Activated CD8-positive, alpha-beta T cell treated with anti-CD3 and anti-CD28 coated beads, Interleukin-2, amount 10 ng/mL, durations not matched to agents 7 days and 5 days (primary cell): ENCODE results near the gene NOTUM. TPM values are rescaled to one million over a fixed set of nuclear protein-coding genes. Genes with fewer than 3 reads are reported as not detected.

Experiments
- ATAC-seq: fragments of 150-1000 bp; cut with Tn5 transposase; one replicate; pipeline ENCODE4 v1.10.0; 2021; ENCODE audit warnings: moderate library complexity
- CTCF ChIA-PET: fragments of 350-600 bp; sonication (Branson Sonifier 250); formaldehyde crosslinking; loops from one replicate; lab custom pipeline; 2021; ENCODE audit warnings: antibody characterized with exemption; lab: Charles Lee
- POLR2A ChIA-PET: fragments of 350-600 bp; sonication (Branson Sonifier 250); formaldehyde crosslinking; loops from one replicate; lab custom pipeline; 2021; ENCODE audit warnings: antibody characterized with exemption; lab: Charles Lee
- DNase-seq: peaks from one replicate; pipeline ENCODE4 v3.0.0-alpha.2; 2020
- H3K27ac Mint-ChIP-seq: one replicate; pipeline ENCODE4 v1.8.0; 2021; ENCODE audit warnings: mild to moderate bottlenecking, mixed read lengths
- H3K27me3 Mint-ChIP-seq: one replicate; pipeline ENCODE4 v1.8.0; 2021; ENCODE audit warnings: low read depth, mixed read lengths
- H3K36me3 Mint-ChIP-seq: one replicate; pipeline ENCODE4 v1.8.0; 2021; ENCODE audit warnings: low read depth, mixed read lengths
- H3K4me1 Mint-ChIP-seq: one replicate; pipeline ENCODE4 v1.8.0; 2021; ENCODE audit warnings: low read depth, mixed read lengths
- H3K4me3 Mint-ChIP-seq: one replicate; pipeline ENCODE4 v1.8.0; 2021; ENCODE audit warnings: mild to moderate bottlenecking, mixed read lengths
- H3K9me3 Mint-ChIP-seq: one replicate; pipeline ENCODE4 v1.8.0; 2022; ENCODE audit warnings: mixed read lengths; ENCODE audit not compliant: insufficient read depth
- total RNA-seq, 2 experiments: library from RNA; stranded (reverse); gene quantifications; one replicate each; pipeline ENCODE4 v1.2.3, GENCODE V29; 2021

NOTUM gene
- total RNA-seq, 2 experiments from 2014 or later, result 0.29 to 0.42 TPM

- CTCF ChIA-PET, result interaction anchor here (0.9 to 1.1 kb wide), 2 partner anchors 16 to 44 kb away, joined by 3 read pairs; no protein-coding TSS in a partner anchor
- Mint-ChIP-seq H3K36me3 (no peaks in the 10 kb centered on the region), H3K4me3 (no peak overlapping the region), H3K4me1 (peaks cover 2% of the 10 kb centered on the region), H3K27ac (no peak overlapping the region), H3K27me3 (no peaks in the 10 kb centered on the region), H3K9me3 (no peaks in the 10 kb centered on the region)
- no peak for DNase-seq
- POLR2A ChIA-PET, result interaction anchor here (0.6 kb wide), 1 partner anchor 63 kb away, joined by 6 read pairs; no protein-coding TSS in a partner anchor
- no peak for ATAC-seq
Measured at GRCh38 chr17:82003411-82004381, 42.7 kb upstream of the NOTUM start.

- CTCF ChIA-PET, result no interaction called here
- POLR2A ChIA-PET, result no interaction called here
- Mint-ChIP-seq H3K4me1 (no peaks in the 10 kb centered on the region), H3K36me3 (no peaks in the 10 kb centered on the region), H3K4me3 (no peak overlapping the region), H3K27ac (no peak overlapping the region), H3K27me3 (no peaks in the 10 kb centered on the region), H3K9me3 (no peaks in the 10 kb centered on the region)
- ATAC-seq (no peak), DNase-seq (no peak)
Measured at GRCh38 chr17:82001571-82002056, 40.6 kb upstream of the NOTUM start.

DNA sequence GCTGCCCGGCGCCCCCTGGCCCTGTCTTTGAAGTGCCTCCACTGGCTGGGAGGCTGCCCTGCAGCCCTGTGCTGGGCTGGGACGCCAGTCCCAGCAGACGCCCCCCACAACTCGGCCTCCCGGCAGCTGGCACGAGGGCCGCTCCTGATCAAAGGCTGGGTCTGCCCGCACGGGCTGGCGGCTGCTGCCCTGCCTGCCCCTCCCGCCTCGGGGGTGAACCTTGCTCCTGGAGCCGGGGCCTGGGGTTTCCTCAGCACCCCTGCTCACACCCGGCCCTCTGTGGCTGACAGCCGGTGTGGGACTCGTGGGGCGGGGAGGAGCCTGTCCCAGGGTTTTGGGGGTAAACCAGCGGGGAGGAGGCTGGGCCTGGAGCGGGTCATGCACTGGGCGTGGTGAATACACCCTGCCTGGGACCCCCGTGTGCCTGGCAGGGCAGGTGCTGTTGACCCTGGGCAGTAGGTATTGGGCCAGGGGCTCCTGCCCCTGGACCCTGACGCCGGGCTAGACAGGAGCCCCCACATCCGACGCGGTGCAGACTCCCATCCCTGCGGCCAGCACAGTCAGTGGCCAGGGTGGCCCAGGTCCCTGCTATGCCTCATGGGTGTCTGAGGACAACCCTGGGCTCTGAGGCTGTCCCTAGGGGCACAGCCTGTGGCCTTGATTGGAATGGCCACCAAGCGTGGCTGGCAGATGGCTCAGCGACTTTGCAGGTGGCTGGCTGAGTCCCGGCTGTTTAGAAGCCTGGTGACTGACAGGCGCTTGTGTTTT is 40.0 kb upstream of the NOTUM start:
- Mint-ChIP-seq H3K27ac (no peak overlapping the region), H3K4me1 (no peaks in the 10 kb centered on the region), H3K36me3 (no peaks in the 10 kb centered on the region), H3K4me3 (no peak overlapping the region), H3K27me3 (no peaks in the 10 kb centered on the region), H3K9me3 (no peaks in the 10 kb centered on the region)
- ATAC-seq (no peak), DNase-seq (no peak)
- ChIA-PET POLR2A (no interaction called here), CTCF (no interaction called here)

GRCh38 chr17:81999976-82000802 is 39.2 kb upstream of the NOTUM start:
- ChIA-PET POLR2A (no interaction called here), CTCF (no interaction called here)
- H3K4me1 Mint-ChIP-seq, result no peaks in the 10 kb centered on the region
- H3K27ac Mint-ChIP-seq, result no peak overlapping the region
- ATAC-seq (no peak), DNase-seq (no peak)
- H3K36me3 Mint-ChIP-seq, result no peaks in the 10 kb centered on the region
- H3K27me3 Mint-ChIP-seq, result no peaks in the 10 kb centered on the region
- H3K4me3 Mint-ChIP-seq, result no peak overlapping the region
- no peaks in the 10 kb centered on the region for H3K9me3 Mint-ChIP-seq

DNA sequence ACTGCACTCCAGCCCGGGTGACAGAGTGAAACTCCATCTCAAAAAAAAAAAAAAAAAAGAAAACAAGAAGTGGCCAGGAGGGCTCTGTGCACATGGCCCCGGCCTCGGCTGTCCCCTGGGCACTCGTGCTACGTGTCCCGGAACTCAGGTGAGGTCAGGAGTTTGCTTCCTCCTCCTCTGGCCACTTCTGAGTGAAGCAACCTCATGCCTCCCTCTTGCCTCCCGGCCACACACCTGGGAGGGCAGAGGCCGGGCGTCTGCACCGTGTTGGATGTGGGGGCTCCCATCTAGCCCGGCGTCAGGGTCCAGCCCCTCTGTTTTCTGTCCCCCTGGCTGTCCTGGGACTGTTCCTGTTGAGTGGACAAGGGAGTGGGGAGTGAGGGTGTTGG is 38.6 kb upstream of the NOTUM start:
- POLR2A ChIA-PET, result no interaction called here
- no peak overlapping the region for H3K4me3 Mint-ChIP-seq
- no peaks in the 10 kb centered on the region for H3K27me3 Mint-ChIP-seq
- ATAC-seq, result no peak
- no peaks in the 10 kb centered on the region for H3K36me3 Mint-ChIP-seq
- no peaks in the 10 kb centered on the region for H3K4me1 Mint-ChIP-seq
- H3K27ac Mint-ChIP-seq, result no peak overlapping the region
- DNase-seq, result no peak
- CTCF ChIA-PET, result no interaction called here
- no peaks in the 10 kb centered on the region for H3K9me3 Mint-ChIP-seq

DNA sequence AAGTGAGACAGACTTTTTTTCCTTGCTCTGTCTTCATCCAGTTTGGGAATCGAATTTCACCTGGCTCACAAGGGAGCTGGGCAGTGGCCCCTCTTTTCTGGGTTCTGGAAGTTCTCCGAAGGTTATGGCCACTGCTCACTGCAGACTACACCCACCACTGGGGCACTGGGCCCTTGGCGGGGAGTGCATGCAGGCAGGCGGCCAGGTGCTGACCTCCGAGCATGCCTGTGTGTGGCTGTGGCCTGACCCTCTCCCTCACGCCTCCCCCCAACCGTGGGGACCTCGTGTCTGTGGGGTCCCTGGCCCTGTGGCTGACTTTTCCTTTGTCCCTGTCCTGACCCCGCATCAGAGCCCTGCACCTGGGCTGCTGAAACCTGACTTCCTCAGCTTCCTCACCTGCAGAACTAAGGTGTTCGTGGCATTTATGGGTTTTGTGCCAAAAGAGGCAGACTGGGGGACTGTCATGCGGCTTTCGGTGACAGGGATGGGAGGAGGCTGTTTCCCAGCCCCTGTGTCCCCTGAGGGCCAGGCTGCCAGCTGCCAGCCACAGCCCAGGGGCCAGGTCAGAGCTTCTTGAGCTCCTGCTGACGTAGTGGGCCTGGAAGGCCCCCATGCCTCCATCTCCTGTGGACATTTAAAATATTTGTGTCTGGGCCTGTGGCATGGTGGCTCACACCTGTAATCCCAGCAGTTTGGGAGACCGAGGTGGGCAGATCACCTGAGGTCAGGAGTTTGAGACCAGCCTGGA is 37.9 kb upstream of the NOTUM start:
- ATAC-seq (no peak), DNase-seq (no peak)
- H3K36me3 Mint-ChIP-seq, result no peaks in the 10 kb centered on the region
- CTCF ChIA-PET, result no interaction called here
- H3K4me3 Mint-ChIP-seq, result no peak overlapping the region
- no peak overlapping the region for H3K27ac Mint-ChIP-seq
- POLR2A ChIA-PET, result interaction anchor here (0.6 kb wide), 1 partner anchor 44 kb away, joined by 4 read pairs; no protein-coding TSS in a partner anchor
- no peaks in the 10 kb centered on the region for H3K4me1 Mint-ChIP-seq
- no peaks in the 10 kb centered on the region for H3K9me3 Mint-ChIP-seq
- no peaks in the 10 kb centered on the region for H3K27me3 Mint-ChIP-seq

DNA sequence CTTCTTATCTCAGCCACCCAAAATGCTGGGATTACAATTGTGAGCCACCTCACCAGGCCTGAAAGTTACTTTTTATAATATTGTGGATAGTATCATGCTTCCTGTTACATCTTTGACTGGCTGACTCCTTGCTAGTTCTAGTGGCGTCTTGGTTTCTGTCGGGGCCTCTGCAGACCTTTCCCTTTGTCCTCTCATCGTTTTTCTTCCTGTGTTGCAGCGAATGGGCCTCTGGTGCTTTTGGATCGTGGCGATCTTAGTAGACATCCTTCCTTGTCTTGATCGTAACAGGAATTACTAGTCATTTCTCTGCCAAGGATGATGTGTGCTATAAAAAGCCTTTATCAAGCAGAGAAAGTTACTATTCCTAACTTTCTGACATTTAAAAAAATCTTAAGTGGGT is 37.2 kb upstream of the NOTUM start:
- H3K36me3 Mint-ChIP-seq, result no peaks in the 10 kb centered on the region
- DNase-seq (no peak), ATAC-seq (no peak)
- POLR2A ChIA-PET, result no interaction called here
- no peaks in the 10 kb centered on the region for H3K27me3 Mint-ChIP-seq
- no peaks in the 10 kb centered on the region for H3K4me1 Mint-ChIP-seq
- no peaks in the 10 kb centered on the region for H3K9me3 Mint-ChIP-seq
- CTCF ChIA-PET, result no interaction called here
- no peak overlapping the region for H3K4me3 Mint-ChIP-seq
- H3K27ac Mint-ChIP-seq, result no peak overlapping the region

GRCh38 chr17:81996757-81997441 is 35.9 kb upstream of the NOTUM start:
- Mint-ChIP-seq H3K4me1 (no peaks in the 10 kb centered on the region), H3K27me3 (no peaks in the 10 kb centered on the region), H3K9me3 (no peaks in the 10 kb centered on the region), H3K36me3 (no peaks in the 10 kb centered on the region), H3K4me3 (no peak overlapping the region), H3K27ac (no peak overlapping the region)
- ChIA-PET POLR2A (interaction anchor here (1.1 kb wide), 1 partner anchor 25 kb away, joined by 3 read pairs; no protein-coding TSS in a partner anchor), CTCF (no interaction called here)
- no peak for ATAC-seq
- no peak for DNase-seq

- ChIA-PET CTCF (no interaction called here), POLR2A (interaction anchor here (1.1 kb wide), 1 partner anchor 26 kb away, joined by 3 read pairs; no protein-coding TSS in a partner anchor)
- H3K36me3 Mint-ChIP-seq, result no peaks in the 10 kb centered on the region
- H3K27ac Mint-ChIP-seq, result no peak overlapping the region
- ATAC-seq, result no peak
- H3K4me1 Mint-ChIP-seq, result no peaks in the 10 kb centered on the region
- H3K9me3 Mint-ChIP-seq, result no peaks in the 10 kb centered on the region
- no peaks in the 10 kb centered on the region for H3K27me3 Mint-ChIP-seq
- DNase-seq, result no peak
- no peak overlapping the region for H3K4me3 Mint-ChIP-seq
Measured at GRCh38 chr17:81996232-81996756, 35.3 kb upstream of the NOTUM start.

DNA sequence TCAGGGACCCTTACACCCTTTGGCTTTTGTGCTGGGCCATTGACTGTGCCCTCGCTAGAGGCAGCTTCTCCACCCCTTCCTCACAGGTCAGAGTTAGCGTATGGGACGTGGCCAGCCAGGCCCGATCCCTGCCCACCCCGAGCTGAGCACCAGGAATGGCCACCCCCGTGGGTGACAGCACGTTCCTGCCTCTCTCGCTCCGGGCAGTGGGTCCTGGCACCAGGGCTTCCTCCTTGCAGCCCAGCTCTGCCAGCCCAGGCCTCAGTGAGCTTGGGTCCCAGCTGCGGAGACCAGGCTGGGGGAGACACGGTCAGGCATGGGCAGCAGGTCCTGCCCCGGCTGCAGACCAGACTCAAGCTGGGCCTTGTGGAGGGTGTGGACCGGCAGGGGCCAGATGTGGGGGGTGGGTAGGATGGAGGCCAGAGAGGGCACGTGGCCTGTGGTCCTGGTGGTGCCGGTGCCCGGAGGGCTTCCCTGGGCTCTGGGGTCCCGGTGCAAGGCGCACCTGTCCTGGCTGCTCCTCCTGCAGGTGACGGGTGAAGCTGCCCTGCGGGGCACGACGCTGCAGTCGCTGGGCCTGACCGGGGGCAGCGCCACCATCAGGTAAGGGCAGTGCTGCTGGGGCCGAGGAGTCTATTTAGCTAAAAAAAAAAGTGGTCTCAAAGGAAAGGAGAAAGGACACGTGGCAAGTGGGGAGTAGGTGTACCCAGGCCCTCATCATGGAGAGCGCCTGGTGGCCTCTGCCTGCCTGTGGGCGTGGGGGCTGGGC is 34.7 kb upstream of the NOTUM start:
- Mint-ChIP-seq H3K36me3 (no peaks in the 10 kb centered on the region), H3K27ac (no peak overlapping the region), H3K9me3 (no peaks in the 10 kb centered on the region), H3K4me1 (no peaks in the 10 kb centered on the region), H3K27me3 (no peaks in the 10 kb centered on the region), H3K4me3 (no peak overlapping the region)
- no peak for DNase-seq
- ChIA-PET CTCF (interaction anchor here (1.0 kb wide), 1 partner anchor 36 kb away, joined by 3 read pairs; no protein-coding TSS in a partner anchor), POLR2A (no interaction called here)
- no peak for ATAC-seq
